OCI-LY3 (cell line): ENCODE measurements around the gene CNTN6.

Experiments
- CTCF ChIP-seq: fragments of 200-600, 300-600 bp; sonication (generic); IDR thresholded peaks from 2 replicates; pipeline ENCODE4 v1.5.1; 2014; ENCODE audit warnings: antibody characterized with exemption, low read length, low read depth
- EZH2phosphoT487 ChIP-seq: fragments of 200-600 bp; shearing (Covaris generic); IDR thresholded peaks from 2 replicates; pipeline ENCODE4 v1.6.1; 2018; ENCODE audit warnings: antibody characterized with exemption, mixed run types, low read depth

GRCh38 chr3:1406250-1406649 is 313.4 kb downstream of the CNTN6 start:
- TF ChIP-seq CTCF (no peak), EZH2phosphoT487 (no peak)
